GM19351 (cell line): ENCODE measurements around the gene FITM2.

Source experiments
- ATAC-seq: cut with Tn5 transposase; IDR thresholded peaks from one replicate; pipeline ENCODE4 v1.9.1; 2021; ENCODE audit warnings: mild to moderate bottlenecking, moderate library complexity; ENCODE audit not compliant: unreplicated experiment

The FITM2 gene

DNA sequence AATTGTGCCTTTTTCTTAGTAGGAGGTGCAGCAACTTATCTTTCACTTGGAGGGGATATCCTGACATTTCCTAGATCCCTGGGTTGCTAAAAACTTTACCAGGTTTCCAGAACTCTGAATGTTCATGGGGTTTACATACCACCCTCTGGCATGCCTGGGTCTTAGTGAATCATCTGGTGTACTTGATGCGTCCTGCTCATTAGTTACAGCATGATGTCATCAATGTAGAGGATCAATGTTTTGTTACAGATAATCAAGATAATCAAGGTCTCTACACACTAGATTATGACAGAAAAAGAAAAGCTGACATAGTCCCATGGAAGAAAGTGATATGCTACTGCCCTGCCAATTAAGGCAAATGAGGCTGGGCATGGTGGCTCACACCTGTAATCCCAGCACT, 27.0 kb downstream of the FITM2 start:
- no peak for ATAC-seq

DNA sequence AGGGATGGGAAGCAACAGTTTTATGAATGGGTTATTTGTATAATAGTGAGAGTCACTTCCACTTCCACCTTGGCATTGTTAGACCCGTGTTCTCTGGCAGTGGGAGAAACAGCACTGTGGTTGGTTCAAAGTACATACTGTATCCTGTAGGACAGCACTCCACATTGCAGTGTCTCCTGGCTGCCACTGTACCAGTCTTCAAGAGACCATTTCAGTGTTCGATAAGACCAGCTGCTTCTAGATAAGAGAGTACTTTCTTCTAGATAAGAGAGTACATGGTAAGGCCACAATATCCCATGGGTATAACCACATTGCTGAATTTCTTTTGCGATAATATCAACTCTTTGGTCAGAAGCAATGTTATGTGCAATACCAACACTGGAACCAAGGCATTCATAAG, 28.8 kb downstream of the FITM2 start:
- ATAC-seq: no peak

DNA sequence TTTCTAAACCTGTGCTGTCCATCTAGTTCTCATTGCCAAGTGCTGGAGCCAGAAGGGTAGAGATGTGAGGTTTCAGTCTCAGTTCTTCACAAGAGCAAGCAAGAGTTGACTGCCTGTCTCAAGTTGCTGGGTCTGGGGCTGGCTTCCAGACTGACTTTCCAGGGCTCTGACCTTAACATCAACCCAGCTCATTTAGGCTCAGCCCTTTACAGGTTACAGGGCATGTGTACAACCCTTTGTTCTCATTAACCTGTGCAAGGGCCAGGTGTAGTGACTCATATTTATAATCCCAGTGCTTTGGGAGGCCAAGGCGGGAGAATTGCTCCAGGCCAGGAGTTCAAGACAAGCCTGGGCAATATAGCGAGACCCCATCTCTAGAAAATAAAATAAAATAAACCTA, 30.6 kb downstream of the FITM2 start:
- ATAC-seq: no peak

DNA sequence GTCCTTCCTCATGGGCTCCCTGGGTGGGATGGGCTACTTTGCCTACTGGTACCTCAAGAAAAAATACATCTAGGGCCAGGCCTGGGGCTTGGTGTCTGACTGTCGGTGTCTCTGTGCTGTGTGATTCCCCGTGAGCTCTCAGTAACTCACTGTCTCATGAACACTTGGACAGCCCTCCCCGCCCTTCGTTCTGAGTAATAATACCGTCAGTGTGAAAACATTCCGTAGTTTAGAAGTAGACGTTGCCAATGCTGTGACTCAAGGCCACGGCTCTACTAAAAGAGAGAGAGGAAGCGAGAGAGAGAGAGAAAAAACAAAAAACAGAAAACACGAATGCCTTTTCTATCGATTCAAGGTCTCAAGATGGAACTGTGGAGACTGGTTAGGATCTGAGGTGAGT, 31.8 kb downstream of the FITM2 start:
- no peak for ATAC-seq

DNA sequence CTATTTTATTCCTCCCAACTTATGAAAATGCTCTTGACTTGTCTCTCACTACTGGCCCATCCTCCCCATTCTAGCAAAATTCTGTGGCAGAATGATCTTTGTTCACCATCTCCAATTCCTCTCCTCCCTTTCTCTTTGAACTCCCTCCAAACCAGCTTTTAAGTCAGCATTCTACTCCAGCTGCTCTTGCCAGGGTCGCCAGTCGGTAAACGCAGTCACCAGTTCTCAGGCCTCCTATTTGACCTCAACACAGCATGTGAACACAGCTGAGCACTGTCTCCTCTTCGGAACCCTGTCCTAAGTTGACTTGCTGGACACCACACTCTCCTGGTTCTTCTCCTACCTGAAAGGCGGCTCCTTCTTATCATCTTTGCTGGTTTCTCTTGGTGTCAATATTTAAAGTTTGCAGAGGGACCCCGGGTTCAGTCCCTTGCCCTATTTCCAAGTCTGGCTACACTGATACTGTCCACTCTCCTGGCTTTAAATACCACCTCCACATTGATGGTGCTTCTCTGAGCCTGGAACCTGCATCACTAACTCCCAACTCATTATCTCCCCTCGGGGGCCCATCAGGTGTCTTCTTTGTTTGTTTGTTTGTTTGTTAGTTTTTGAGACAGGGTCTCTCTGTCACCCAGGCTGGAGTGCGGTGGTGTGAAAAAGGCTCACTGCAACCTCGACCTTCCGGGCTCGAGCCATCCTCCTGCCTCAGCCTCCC, 36.5 kb downstream of the FITM2 start:
- ATAC-seq: no peak

DNA sequence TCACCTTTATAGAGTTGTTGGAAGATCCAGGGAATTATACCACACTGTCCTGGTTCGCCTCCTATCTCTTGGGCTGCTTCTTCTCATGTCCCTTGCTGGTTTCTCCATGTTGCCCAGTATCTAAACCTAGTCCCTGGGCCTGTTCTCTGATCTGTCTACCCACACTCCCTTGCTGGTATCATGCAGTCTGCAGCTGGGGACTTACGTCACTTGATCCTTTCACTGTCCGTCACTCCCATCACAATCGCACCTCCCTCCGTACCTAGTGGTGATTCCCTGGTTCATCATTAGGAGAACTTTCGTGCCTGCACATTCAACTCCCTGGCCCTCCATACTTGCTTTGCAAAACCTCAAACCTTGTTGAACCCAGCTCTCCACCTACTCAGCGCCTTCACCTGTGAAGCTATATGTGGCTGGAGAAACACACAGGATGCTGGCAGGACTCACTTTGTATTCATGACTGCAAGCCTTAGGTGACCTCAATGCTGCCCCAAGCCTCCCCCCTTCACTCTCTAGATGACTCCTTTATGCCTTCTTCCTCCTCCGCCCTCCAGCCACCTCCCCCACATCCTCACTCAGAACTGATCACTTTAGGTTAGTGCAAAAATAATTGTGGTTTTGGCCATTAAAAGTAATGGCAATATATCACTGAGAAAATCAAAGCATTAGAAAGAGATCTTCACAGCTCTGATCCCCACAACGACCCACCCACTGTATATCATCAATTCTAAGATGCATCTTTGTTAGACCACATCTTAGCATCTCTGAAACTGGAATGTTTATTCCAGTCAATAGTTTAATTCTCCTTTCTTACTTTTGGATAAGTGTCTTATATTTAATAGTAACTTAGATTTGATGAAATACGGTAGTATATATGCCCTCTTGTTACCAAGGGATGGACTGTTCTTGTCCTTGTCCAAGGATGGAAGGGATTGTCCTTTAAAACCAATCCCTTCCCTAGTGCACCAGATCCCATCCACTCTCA, 37.5 kb downstream of the FITM2 start:
- no peak for ATAC-seq

DNA sequence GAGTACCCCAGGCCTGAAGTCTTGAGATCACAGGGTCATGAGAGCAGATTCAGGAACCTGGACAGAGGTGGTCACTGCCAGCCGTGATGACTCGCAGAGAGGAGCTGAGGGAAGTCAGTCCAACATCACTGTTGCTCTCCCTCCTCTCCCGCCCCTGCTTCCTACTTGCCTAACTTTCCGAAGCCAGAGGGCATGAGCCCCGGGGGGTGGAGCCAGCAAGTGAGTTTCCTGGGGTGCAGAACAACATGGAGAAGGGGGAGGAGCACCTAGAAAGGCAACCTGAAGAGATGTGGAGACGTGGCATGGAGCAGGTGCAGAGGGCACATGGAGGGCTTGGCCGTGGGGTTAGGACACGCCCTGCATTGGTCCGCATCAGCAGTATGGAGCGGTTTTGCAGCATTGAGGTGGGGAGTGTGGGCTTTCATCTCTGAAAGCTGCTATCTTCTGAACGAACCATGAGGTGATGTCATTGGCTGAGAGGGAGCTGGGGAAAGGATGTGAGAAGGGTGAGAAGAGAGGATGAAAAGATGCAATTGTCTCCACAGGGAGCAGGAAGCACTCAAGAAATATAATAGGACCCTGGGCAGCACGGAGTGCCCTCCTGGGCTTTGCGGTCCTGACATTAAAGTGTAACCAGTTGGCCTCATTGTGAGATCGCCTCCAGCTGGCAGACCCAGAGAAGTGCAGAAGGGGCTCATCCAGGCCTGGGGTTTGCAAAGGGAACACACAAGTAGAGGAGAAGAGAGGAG, 38.9 kb downstream of the FITM2 start:
- no peak for ATAC-seq

DNA sequence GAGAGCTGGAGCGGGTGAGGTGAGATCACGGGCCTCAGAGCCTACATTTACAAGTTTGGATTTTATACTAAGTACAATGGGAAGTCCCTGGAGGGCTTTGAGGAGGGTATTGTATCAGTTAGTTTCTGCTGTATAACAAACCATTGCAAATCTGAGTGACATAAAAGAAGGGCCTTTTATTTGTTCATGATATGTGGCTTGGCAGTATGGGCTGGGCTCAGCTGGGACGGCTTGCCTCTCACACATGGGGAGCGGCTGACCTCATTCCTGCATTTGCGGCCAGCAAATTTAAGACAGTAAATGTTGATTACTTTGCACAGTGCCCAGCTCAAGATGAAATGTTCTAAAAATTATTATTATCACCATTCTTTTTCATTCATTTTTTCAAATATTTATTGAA, 42.2 kb downstream of the FITM2 start:
- ATAC-seq: no peak

DNA sequence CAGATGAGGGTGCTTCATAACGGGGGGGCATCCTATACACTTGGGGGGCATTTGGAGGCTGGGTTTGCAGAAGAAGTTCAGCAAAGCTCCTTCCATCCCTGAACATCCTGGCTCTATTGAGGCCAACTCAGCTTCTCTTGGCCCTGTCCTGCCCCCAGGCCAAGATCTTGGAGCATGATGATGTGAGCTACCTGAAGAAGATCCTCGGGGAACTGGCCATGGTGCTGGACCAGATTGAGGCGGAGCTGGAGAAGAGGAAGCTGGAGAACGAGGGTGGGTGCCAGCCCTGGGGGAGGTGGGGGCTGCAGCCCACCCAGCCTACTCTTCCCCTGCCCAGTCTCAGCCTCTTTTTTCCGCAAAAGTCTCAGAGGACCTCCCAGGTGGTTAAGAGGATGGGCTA, 46.7 kb downstream of the FITM2 start:
- ATAC-seq: no peak

DNA sequence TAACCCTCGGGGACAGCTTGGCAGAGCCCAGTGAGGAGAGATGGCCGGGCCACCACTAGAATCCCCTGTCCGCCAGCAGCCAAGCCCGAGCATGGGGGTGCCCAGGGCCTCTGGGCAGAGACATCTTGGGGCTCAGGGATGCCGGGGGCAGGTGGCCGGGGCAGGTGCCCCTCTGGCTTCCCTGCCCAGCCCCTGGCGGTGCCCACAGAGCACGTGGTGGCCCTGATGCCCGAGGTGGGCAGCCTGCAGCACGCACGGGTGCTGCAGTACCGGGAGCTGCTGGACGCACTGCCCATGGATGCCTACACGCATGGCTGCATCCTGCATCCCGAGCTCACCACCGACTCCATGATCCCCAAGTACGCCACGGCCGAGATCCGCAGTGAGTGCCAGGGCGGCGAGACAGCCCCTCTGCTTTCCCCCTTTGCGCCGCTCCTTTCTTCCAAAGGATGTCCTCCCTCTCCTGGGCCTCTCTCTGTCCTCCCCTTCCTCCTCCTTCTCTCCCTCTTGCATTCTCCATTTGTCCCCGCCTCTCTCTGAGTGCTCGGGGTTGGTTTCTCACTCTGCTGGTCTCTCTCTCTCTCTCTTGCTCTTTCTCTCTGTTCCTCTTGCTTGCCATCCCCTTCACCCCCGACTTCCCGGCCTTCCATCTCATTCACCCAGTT, 52.6 kb downstream of the FITM2 start:
- ATAC-seq: no peak

DNA sequence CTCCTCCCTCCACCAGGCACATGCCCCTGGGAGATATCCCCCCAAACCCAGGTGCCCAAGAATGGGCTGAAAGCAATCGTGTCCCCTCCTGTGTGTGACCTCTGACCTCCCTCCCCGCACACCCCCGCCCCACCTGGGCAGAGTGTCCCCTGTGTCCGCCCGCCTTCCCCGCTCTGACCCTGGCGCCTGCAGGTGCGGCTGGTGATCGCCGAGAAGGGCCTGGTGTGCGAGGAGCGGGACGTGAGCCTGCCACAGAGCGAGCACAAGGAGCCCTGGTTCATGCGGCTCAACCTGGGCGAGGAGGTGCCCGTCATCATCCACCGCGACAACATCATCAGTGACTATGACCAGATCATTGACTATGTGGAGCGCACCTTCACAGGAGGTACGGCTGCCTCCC, 54.0 kb downstream of the FITM2 start:
- no peak for ATAC-seq

DNA sequence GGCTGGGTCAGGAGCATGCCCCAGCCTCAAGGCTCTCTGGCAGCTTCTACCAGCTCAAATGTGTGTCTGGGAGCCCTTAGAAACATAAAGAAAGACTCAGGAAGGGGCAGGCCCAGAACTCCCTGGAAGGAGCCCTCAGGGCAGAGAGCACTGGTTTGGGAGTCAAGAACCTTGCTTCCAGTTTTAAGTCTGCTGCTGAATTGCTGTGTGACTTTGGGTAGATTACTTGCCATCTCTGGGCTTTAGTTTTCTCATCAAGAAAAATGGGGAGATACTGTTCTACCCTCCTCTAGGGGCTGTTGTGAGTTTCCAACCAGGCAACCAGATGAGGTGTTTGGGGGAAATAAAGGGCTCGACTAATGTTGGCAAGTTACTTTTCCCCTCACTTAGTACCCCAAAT, 55.1 kb downstream of the FITM2 start:
- no peak for ATAC-seq

DNA sequence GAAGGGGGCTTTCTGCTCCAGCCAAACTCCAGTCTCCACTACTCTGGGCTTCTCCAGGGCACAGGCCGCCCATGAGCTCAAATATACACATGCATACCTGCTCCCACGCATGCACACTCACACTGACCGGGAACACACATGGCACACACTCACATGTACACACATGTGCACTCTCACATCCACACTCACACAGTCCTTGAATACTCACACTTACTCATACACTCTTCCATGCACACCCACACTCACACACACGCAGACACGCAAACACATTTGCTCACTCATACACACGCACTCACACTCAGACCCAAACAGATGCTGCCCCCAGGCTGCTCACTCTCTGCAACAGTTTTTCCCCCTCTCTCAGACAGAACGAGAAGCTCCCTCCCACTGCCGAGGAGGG, 56.9 kb downstream of the FITM2 start:
- ATAC-seq: no peak

DNA sequence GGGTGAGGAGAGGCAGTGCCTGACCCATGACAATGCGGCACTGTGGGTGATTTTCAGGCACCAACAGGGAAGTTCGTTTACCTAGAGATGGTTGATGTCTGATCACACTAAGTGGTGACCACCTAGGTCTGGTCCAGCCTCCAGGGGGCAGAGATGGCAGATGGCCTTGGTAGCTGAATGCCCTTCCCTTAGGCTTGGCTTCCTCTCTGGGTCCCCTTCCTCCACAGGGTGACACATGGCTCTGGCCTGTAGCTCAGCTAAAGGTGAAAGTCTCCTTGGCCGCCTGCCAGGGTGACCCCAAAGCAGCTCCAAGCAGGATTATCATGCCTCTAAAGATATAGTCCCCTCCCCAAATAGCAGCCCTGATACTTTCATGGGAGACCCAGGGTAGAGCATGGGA, 57.5 kb downstream of the FITM2 start:
- ATAC-seq: no peak
